ENCODE measurements around the gene SCARF2. TPM values are rescaled to one million over a fixed set of nuclear protein-coding genes. Genes with fewer than 3 reads are reported as not detected.

SCARF2 gene
- total and polyA plus RNA-seq, 2 donors from 2014 or later: 5.0 to 12.3 TPM

- DNase-seq: peak in 1 of 5 donors; percentile 59
- no peak for FAIRE-seq
- H3K36me3 ChIP-seq (ENCODE audit: control insufficient read depth in 2 of 3, insufficient read depth in 3 of 3, low read length in 3 of 3): peaks cover 0 to 10% (median 8%) of the 10 kb centered on the region in 3 donors
Measured at GRCh38 chr22:20446383-20446970, 8.9 kb upstream of the SCARF2 start.

GRCh38 chr22:20444325-20444724 is 6.7 kb upstream of the SCARF2 start:
- Histone ChIP-seq H3K9me3 (ENCODE audit: control insufficient read depth in 2 of 3, insufficient read depth in 1 of 3, low read length in 3 of 3) (no peaks in the 10 kb centered on the region), H3K4me1 (ENCODE audit: control insufficient read depth in 2 of 3, insufficient read depth in 2 of 3, low read depth in 1 of 3, low read length in 3 of 3) (peaks cover 0 to 8% (median 4%) of the 10 kb centered on the region in 3 donors), H3K27me3 (ENCODE audit: control insufficient read depth, insufficient read depth, low read length) (no peaks in the 10 kb centered on the region), H3K4me3 (ENCODE audit: low read length in 3 of 3) (no peak overlapping the region), H3K27ac (ENCODE audit: low read depth in 2 of 2, low read length in 2 of 2) (no peak overlapping the region), H3K36me3 (ENCODE audit: control insufficient read depth in 2 of 3, insufficient read depth in 3 of 3, low read length in 3 of 3) (peaks cover 0 to 10% (median 8%) of the 10 kb centered on the region in 3 donors), H3K9ac (ENCODE audit: low read length in 3 of 3) (no peak overlapping the region)
- FAIRE-seq (no peak), DNase-seq (peak in 1 of 5 donors; percentile 10)
- intact Hi-C loops (cut with DNase I): no loop called here
- no peak for TF ChIP-seq CTCF (IDR thresholded peaks at IDR 0.05; ENCODE audit: borderline replicate concordance, extremely low read depth, insufficient read depth)

More at GRCh38 chr22:20446383-20446970, 8.9 kb upstream of the SCARF2 start:
- no peak overlapping the region for H3K9ac ChIP-seq (ENCODE audit: low read length in 3 of 3)
- TF ChIP-seq CTCF (IDR thresholded peaks at IDR 0.05; ENCODE audit: borderline replicate concordance, extremely low read depth, insufficient read depth): no peak
- intact Hi-C loops (cut with DNase I): no loop called here
- H3K4me3 ChIP-seq (ENCODE audit: low read length in 3 of 3): no peak overlapping the region
- peaks cover 0 to 4% (median 4%) of the 10 kb centered on the region in 3 donors for H3K4me1 ChIP-seq (ENCODE audit: control insufficient read depth in 2 of 3, insufficient read depth in 2 of 3, low read depth in 1 of 3, low read length in 3 of 3)
- no peaks in the 10 kb centered on the region for H3K27me3 ChIP-seq (ENCODE audit: control insufficient read depth, insufficient read depth, low read length)
- H3K9me3 ChIP-seq (ENCODE audit: control insufficient read depth in 2 of 3, insufficient read depth in 1 of 3, low read length in 3 of 3): no peaks in the 10 kb centered on the region
- no peak overlapping the region for H3K27ac ChIP-seq (ENCODE audit: low read depth in 2 of 2, low read length in 2 of 2)

- Histone ChIP-seq H3K4me1 (ENCODE audit: control insufficient read depth in 2 of 3, insufficient read depth in 2 of 3, low read depth in 1 of 3, low read length in 3 of 3) (peaks cover 0 to 8% (median 4%) of the 10 kb centered on the region in 3 donors), H3K4me3 (ENCODE audit: low read length in 3 of 3) (no peak overlapping the region), H3K36me3 (ENCODE audit: control insufficient read depth in 2 of 3, insufficient read depth in 3 of 3, low read length in 3 of 3) (peaks cover 0 to 10% (median 8%) of the 10 kb centered on the region in 3 donors), H3K9me3 (ENCODE audit: control insufficient read depth in 2 of 3, insufficient read depth in 1 of 3, low read length in 3 of 3) (no peaks in the 10 kb centered on the region), H3K27me3 (ENCODE audit: control insufficient read depth, insufficient read depth, low read length) (no peaks in the 10 kb centered on the region), H3K27ac (ENCODE audit: low read depth in 2 of 2, low read length in 2 of 2) (no peak overlapping the region), H3K9ac (ENCODE audit: low read length in 3 of 3) (no peak overlapping the region)
- no peak for FAIRE-seq
- DNase-seq: no peak
- intact Hi-C loops (cut with DNase I): no loop called here
- TF ChIP-seq CTCF (IDR thresholded peaks at IDR 0.05; ENCODE audit: borderline replicate concordance, extremely low read depth, insufficient read depth): no peak
Measured at GRCh38 chr22:20442485-20443284, 5.1 kb upstream of the SCARF2 start.

Data from kidney (tissue), 14 donors.